ENCODE data around the gene CPXM2.

CPXM2 gene

DNA sequence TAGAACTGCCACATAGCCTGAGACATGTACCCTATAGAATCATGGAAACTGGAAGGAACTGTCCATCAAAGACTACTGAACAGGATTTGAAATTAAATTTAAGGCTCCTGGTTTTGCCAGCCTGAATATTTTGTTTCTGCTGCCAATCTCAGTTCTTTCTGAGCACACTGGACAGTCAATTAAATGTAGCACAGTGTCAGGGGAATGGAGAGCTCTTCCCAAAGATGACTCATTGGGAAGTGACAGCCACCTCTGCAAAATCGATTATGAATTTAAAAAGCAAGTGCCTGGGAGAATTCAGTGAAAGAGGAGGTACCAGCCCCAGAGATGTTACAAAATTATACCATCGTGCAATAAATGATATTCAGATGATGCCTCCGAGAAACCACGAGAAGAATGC, 47.8 kb downstream of the CPXM2 start:
- Histone ChIP-seq H3K9ac (ENCODE audit: low read depth, low read length) (no peak overlapping the region), H3K36me3 (ENCODE audit: insufficient read depth, low read length) (no peaks in the 10 kb centered on the region), H3K4me3 (ENCODE audit: low read length) (no peak overlapping the region), H3K27me3 (ENCODE audit: insufficient read depth, low read length) (no peaks in the 10 kb centered on the region), H3K27ac (ENCODE audit: low read depth, low read length) (no peak overlapping the region), H3K4me1 (ENCODE audit: insufficient read depth, low read length) (peaks cover 14% of the 10 kb centered on the region), H3K9me3 (ENCODE audit: insufficient read depth, low read depth, low read length) (peaks cover 4% of the 10 kb centered on the region; the same call in 1 of the 2 replicates)
- WGBS: 94% methylated on average over 3 of the region's 4 CpGs

DNA sequence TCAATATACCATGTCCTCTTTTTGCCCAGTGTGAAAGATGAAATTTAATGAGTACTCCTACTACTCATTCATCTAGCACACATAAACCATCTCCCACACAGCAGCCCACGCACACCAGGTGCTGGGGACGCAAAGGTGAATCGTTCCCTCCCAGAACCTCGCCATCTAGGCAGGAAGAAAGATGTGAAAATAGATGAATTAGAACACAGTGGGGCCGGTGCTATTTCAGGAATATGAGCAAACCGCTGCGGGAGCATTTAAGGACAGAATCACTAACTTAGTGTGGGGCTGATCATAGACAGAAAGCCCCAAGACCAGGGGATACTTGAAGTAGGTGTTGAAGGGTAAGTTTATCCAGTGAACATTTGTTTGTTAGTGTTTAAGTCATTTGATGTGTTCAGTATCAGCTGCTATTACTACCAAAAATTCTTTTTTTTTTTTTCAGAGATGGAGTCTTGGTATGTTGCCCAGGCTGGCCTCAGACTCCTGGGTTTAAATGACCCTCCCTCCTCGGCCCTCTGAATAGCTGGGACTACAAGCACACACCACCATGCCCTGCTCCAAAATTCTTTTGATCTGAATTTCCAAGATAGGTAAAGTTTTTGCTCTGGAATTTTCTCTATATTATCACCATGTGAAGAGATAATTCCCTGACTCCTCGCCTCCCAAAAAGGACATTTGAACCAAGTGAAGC, 48.8 kb downstream of the CPXM2 start:
- H3K4me1 ChIP-seq (ENCODE audit: insufficient read depth, low read length): peaks cover 14% of the 10 kb centered on the region
- H3K9me3 ChIP-seq (ENCODE audit: insufficient read depth, low read depth, low read length): peaks cover 4% of the 10 kb centered on the region; the same call in 1 of the 2 replicates
- no peaks in the 10 kb centered on the region for H3K36me3 ChIP-seq (ENCODE audit: insufficient read depth, low read length)
- no peak overlapping the region for H3K9ac ChIP-seq (ENCODE audit: low read depth, low read length)
- no peak overlapping the region for H3K27ac ChIP-seq (ENCODE audit: low read depth, low read length)
- H3K4me3 ChIP-seq (ENCODE audit: low read length): no peak overlapping the region
- WGBS: 94% methylated on average over 9 of the region's 9 CpGs
- no peaks in the 10 kb centered on the region for H3K27me3 ChIP-seq (ENCODE audit: insufficient read depth, low read length)

DNA sequence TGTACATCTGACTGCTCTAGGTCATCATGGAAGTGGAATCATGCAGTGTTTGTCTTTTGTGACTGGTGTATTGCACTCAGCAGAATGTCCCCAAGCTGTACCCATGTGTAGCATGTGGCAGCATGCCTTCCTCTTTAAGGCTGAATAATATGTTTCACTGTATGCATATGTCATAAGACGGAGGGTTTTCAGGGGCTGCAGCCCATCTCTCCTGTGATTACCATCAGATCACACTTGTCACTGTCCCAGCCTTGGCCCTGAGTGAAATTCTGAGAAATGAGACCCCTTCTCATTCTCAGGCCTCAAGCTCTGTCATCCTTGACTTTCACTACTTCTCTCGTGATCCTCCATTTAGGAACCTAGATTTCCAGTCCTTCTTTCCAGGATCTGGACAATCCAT, 50.0 kb downstream of the CPXM2 start:
- Histone ChIP-seq H3K36me3 (ENCODE audit: insufficient read depth, low read length) (no peaks in the 10 kb centered on the region), H3K4me3 (ENCODE audit: low read length) (no peak overlapping the region), H3K27ac (ENCODE audit: low read depth, low read length) (no peak overlapping the region), H3K9ac (ENCODE audit: low read depth, low read length) (no peak overlapping the region), H3K9me3 (ENCODE audit: insufficient read depth, low read depth, low read length) (peaks cover 4% of the 10 kb centered on the region; the same call in 1 of the 2 replicates), H3K27me3 (ENCODE audit: insufficient read depth, low read length) (no peaks in the 10 kb centered on the region), H3K4me1 (ENCODE audit: insufficient read depth, low read length) (peaks cover 14% of the 10 kb centered on the region)
- 84% methylated on average over 2 of the region's 2 CpGs for WGBS

DNA sequence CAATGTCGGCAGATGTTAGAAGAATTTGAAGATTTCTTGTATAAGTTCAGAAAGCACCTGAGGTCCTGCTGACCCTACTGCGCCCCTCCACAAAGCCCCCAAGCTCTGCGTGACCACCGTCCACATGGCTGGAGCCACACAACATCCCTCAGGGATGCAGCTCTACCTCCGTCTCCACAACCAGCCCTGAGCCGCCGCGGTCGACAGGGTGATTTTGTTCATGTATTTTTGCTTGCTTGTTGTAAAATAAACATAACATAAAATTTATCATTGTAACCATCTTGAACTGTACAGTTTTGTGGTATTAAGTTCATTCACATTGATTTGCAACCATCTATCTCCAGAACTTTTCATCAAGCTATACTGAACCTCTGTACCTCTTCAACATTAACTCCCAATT, 50.5 kb downstream of the CPXM2 start:
- 86% methylated on average over 4 of the region's 9 CpGs for WGBS
- H3K27ac ChIP-seq (ENCODE audit: low read depth, low read length): no peak overlapping the region
- H3K9me3 ChIP-seq (ENCODE audit: insufficient read depth, low read depth, low read length): peaks cover 4% of the 10 kb centered on the region; the same call in 1 of the 2 replicates
- H3K4me3 ChIP-seq (ENCODE audit: low read length): no peak overlapping the region
- H3K9ac ChIP-seq (ENCODE audit: low read depth, low read length): no peak overlapping the region
- peaks cover 14% of the 10 kb centered on the region for H3K4me1 ChIP-seq (ENCODE audit: insufficient read depth, low read length)
- H3K36me3 ChIP-seq (ENCODE audit: insufficient read depth, low read length): no peaks in the 10 kb centered on the region
- no peaks in the 10 kb centered on the region for H3K27me3 ChIP-seq (ENCODE audit: insufficient read depth, low read length)

DNA sequence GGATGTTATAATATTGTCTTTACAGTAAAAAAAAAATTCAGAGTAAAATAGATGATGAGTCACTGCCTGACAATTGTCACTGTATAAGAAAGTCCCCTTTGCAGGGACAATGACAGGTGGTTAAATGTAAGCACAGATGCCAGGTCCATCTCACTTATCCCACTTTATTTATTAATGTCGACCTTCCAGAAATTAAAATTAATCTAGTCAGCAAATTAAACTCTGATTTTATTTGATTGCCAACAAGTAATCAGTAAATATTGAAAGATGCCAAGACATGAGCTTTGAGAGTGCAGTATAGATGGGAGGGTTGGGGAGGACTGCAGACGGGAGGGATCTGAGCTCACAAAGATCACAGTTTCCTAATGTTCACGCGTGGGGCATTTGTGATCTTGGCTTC, 50.9 kb downstream of the CPXM2 start:
- Histone ChIP-seq H3K9me3 (ENCODE audit: insufficient read depth, low read depth, low read length) (peaks cover 2% of the 10 kb centered on the region; the same call in 1 of the 2 replicates), H3K27me3 (ENCODE audit: insufficient read depth, low read length) (no peaks in the 10 kb centered on the region), H3K4me1 (ENCODE audit: insufficient read depth, low read length) (peaks cover 14% of the 10 kb centered on the region), H3K4me3 (ENCODE audit: low read length) (no peak overlapping the region), H3K27ac (ENCODE audit: low read depth, low read length) (no peak overlapping the region), H3K9ac (ENCODE audit: low read depth, low read length) (no peak overlapping the region), H3K36me3 (ENCODE audit: insufficient read depth, low read length) (no peaks in the 10 kb centered on the region)
- 83% methylated on average over 4 of the region's 4 CpGs for WGBS

DNA sequence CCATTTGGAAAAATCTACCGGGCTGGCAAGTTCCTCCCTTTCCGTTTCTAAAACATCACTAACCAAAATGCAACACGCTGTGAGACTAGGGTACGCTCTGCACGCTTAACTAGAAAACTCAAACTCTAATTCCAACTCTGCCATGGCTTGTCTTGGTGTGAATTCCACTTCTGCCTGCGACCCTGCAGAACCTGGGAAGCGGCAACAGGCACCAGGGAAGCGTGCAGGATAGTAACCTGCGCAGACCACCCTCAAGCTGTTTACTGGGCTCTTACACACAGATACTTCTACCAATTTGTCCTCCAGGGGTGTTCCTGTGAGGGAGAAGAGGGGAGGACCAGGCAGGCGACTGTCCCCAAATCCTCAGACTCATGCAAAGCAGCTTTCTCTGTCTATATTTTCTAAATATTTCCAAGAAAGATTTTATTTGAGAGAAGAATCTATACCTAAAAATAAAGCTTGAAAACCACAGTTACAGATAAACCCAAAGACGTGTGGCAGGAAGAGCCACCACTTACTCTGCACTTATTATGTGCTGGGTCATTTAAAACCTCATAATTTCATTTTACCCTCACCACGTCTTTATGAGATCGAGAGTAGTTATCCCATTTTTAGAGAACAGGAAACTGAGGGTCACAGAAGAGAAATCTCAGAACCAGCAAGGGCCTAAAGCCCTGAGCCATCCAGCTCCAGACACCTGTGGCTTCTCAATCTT, 52.9 kb downstream of the CPXM2 start:
- no peaks in the 10 kb centered on the region for H3K27me3 ChIP-seq (ENCODE audit: insufficient read depth, low read length)

DNA sequence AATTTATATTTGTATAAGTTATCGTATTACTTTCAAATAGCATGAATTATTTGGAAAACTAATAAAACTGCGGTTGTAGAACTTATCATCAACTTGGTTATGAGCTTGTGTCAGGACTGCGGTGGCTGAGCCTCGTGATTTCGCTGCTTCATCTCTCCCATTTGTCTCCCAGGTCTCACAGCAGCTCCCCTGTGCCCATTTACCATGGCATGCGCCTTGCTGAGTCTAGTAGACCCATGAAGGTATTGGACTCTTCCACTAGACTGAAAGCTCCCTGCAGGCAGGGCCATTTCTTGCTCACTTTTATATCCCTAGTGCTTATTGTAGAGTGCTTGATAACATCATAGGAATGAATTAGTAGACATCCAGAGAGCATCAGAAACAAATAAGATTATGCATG, 53.9 kb downstream of the CPXM2 start:
- WGBS: 98% methylated on average over 5 of the region's 6 CpGs
- Histone ChIP-seq H3K4me3 (ENCODE audit: low read length) (no peak overlapping the region), H3K36me3 (ENCODE audit: insufficient read depth, low read length) (no peaks in the 10 kb centered on the region), H3K27ac (ENCODE audit: low read depth, low read length) (no peak overlapping the region), H3K27me3 (ENCODE audit: insufficient read depth, low read length) (no peaks in the 10 kb centered on the region), H3K9ac (ENCODE audit: low read depth, low read length) (no peak overlapping the region), H3K9me3 (ENCODE audit: insufficient read depth, low read depth, low read length) (no peaks in the 10 kb centered on the region), H3K4me1 (ENCODE audit: insufficient read depth, low read length) (peaks cover 14% of the 10 kb centered on the region)

More for the DNA sequence above, 52.9 kb downstream of the CPXM2 start:
- Histone ChIP-seq H3K4me1 (ENCODE audit: insufficient read depth, low read length) (peaks cover 14% of the 10 kb centered on the region), H3K27ac (ENCODE audit: low read depth, low read length) (no peak overlapping the region), H3K36me3 (ENCODE audit: insufficient read depth, low read length) (no peaks in the 10 kb centered on the region), H3K9me3 (ENCODE audit: insufficient read depth, low read depth, low read length) (no peaks in the 10 kb centered on the region), H3K9ac (ENCODE audit: low read depth, low read length) (no peak overlapping the region), H3K4me3 (ENCODE audit: low read length) (no peak overlapping the region)
- 91% methylated on average over 12 of the region's 13 CpGs for WGBS

DNA sequence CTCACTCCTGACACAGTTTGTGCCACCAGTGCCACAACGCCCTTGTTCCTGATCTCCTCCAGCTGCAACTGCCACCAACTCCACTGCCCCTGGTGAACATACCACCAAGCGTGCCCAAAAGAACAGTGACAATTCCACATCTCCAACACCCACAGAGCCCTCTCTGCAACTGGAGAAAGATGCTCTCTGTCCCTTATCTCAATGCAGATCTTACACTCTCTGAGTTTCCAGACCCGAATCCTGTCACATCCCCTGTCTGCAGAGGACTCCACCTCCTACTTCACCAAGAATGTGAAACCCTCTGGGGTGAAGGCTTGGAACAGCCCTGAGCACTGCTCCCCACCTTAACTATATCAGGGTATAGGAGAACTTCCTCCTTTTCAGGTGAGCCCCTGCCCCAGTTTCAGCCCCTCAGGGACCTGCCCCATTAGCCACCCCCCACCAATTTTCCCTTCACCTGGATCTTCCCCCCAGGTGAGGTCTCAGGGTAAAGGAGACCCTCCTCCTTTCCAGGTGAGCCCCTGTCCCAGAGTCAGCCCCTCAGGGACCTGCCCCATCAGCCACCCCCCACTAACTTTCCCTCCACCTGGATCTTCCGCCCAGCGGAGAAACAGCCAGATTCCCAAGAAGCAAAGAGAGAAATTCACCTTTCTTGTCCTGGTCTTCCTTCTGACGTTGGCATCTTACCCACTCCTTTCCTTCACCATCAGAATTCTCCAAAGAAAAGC, 55.0 kb downstream of the CPXM2 start:
- H3K4me1 ChIP-seq (ENCODE audit: insufficient read depth, low read length): peaks cover 14% of the 10 kb centered on the region
- H3K27me3 ChIP-seq (ENCODE audit: insufficient read depth, low read length): no peaks in the 10 kb centered on the region

DNA sequence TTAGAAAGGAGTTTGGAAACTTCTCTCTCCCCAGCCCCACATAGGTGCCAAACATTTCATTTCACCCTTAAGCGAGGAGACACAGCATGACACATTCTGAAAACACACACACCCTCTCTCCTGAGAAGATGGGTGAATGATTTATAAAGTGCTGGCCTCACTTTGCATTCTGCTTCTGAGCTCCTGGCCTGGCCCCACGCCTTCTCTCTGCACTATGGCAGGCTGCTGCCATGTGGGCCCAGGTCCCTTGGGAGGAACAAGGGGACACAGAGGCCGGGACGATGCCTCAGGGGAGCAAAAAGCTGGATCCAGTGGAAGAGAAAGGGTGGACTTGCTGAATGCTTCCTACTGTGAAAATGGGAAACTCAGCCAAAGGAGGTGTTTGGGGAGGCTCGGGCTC, 56.0 kb downstream of the CPXM2 start:
- Histone ChIP-seq H3K27me3 (ENCODE audit: insufficient read depth, low read length) (no peaks in the 10 kb centered on the region), H3K27ac (ENCODE audit: low read depth, low read length) (no peak overlapping the region)

More for the DNA sequence above, 55.0 kb downstream of the CPXM2 start:
- Histone ChIP-seq H3K36me3 (ENCODE audit: insufficient read depth, low read length) (no peaks in the 10 kb centered on the region), H3K27ac (ENCODE audit: low read depth, low read length) (no peak overlapping the region), H3K4me3 (ENCODE audit: low read length) (no peak overlapping the region), H3K9me3 (ENCODE audit: insufficient read depth, low read depth, low read length) (no peaks in the 10 kb centered on the region), H3K9ac (ENCODE audit: low read depth, low read length) (no peak overlapping the region)
- WGBS: 83% methylated on average over 6 of the region's 6 CpGs

DNA sequence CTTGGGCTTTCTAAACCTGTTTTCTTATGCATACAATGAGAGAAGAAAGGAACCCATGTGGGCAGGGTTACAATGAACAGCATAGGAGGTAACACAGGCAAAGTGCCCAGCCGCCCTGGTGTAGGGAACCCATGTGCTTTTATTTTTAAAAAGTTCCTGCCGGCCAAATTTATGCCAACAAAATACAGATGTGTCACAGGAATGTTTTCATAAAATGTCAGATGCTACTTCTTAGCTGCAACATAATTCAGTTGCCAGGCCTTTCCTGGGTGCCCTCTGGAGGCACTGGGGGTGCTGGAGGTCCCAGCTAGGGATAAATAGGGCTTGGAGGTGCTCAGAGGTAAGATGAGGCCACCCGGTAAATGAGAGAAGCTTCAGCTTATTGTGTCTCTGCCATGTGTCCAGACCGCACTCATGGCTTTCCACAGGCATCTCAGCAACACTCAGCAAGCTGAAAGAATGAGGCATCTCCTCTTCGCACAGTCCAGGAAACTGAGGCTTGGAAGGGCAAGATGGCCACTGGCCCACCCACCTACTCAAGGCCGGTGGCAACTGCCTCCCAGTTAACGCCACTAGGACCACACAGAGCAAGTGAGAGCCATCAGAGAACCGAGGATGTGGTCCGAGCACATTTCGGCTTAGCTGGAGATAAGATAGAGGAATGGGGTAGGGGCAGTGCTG, 58.3 kb downstream of the CPXM2 start:
- Histone ChIP-seq H3K27ac (ENCODE audit: low read depth, low read length) (no peak overlapping the region), H3K9ac (ENCODE audit: low read depth, low read length) (no peak overlapping the region), H3K4me3 (ENCODE audit: low read length) (no peak overlapping the region), H3K27me3 (ENCODE audit: insufficient read depth, low read length) (no peaks in the 10 kb centered on the region), H3K36me3 (ENCODE audit: insufficient read depth, low read length) (no peaks in the 10 kb centered on the region), H3K4me1 (ENCODE audit: insufficient read depth, low read length) (no peaks in the 10 kb centered on the region), H3K9me3 (ENCODE audit: insufficient read depth, low read depth, low read length) (no peaks in the 10 kb centered on the region)
- WGBS: 91% methylated on average over 10 of the region's 10 CpGs

More for the DNA sequence above, 56.0 kb downstream of the CPXM2 start:
- no peaks in the 10 kb centered on the region for H3K9me3 ChIP-seq (ENCODE audit: insufficient read depth, low read depth, low read length)
- H3K9ac ChIP-seq (ENCODE audit: low read depth, low read length): no peak overlapping the region
- H3K4me1 ChIP-seq (ENCODE audit: insufficient read depth, low read length): peaks cover 12% of the 10 kb centered on the region
- no peak overlapping the region for H3K4me3 ChIP-seq (ENCODE audit: low read length)
- 93% methylated on average over 4 of the region's 5 CpGs for WGBS
- H3K36me3 ChIP-seq (ENCODE audit: insufficient read depth, low read length): no peaks in the 10 kb centered on the region

DNA sequence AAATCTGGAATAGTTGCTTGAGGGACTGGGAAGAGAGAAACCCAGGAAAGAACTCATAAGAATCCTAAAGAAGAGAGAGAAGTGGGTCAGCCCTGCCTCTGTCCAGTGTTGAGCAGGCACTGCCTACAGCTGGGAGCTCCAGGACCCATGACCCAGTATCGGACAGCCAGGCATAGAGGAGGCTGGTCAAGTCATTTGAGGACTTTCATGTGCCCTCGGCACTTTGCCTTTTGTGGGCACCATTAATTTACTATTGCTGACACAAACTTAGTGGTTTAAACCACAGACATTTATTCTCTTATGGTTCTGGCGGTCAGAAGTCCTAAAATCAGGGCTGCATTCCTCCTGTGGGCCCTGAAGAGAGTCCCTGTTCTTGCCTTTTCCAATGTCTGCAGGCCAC, 60.3 kb downstream of the CPXM2 start:
- no peaks in the 10 kb centered on the region for H3K9me3 ChIP-seq (ENCODE audit: insufficient read depth, low read depth, low read length)
- H3K4me1 ChIP-seq (ENCODE audit: insufficient read depth, low read length): no peaks in the 10 kb centered on the region
- H3K36me3 ChIP-seq (ENCODE audit: insufficient read depth, low read length): no peaks in the 10 kb centered on the region
- H3K27me3 ChIP-seq (ENCODE audit: insufficient read depth, low read length): no peaks in the 10 kb centered on the region
- H3K9ac ChIP-seq (ENCODE audit: low read depth, low read length): no peak overlapping the region
- no peak overlapping the region for H3K27ac ChIP-seq (ENCODE audit: low read depth, low read length)
- 95% methylated on average over 3 of the region's 3 CpGs for WGBS
- no peak overlapping the region for H3K4me3 ChIP-seq (ENCODE audit: low read length)

Data from HUES64 (cell line).